ENCODE data around the gene ANKRD33.

Gene ANKRD33

GRCh38 chr12:51852404-51853137 is 35.3 kb upstream of the ANKRD33 start:
- DNase-seq, result no peak
- in situ Hi-C loops (cut with HindIII; ENCODE audit: low pct_ligation_motif_present, low pct_unique_long_range_greater_than_20kb, low sequenced_read_pairs), result no loop called here

DNA sequence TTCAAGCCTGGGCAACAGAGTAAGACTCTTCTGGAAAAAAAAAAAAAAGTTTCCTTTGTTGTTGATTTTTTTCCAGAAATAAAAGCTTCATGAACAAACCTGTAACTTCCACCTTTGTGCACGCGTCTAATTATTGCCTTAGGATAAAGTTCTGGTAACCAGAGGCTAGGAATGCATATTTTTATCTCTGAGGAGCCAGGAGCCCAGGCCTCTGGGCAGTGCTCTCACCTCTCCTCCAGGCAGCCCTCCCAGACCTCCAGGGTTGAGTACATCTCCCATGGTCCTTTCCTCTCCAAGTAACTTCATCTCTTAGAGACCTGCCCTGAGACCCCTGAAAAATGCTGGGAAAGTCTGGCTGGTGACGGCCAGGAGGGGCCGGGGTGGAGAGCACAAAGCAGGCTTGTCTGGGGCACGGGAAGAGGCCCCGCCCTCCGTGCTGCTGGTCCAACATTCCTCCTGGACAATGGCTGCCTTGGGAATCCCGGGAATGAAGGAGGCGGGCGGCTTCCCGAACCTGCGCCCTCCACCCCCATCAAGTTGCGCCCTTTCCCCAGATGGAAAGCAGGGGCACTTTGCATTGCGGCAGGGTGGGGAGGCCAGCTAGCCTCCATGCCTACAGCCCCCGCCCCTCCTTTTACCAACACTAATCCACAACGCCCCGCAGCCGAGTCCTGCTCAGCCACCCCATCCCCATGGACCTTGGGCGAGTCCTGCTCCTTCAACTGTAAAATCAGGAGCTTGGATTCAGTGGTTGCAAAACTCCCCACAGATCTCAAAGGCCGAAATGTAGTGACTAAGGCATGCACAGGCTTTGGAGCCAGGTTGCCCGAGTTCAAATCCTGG is 32.1 kb upstream of the ANKRD33 start:
- peak; percentile 85 for DNase-seq
- in situ Hi-C loops (cut with HindIII; ENCODE audit: low pct_ligation_motif_present, low pct_unique_long_range_greater_than_20kb, low sequenced_read_pairs), result no loop called here

GRCh38 chr12:51860986-51861385 is 26.9 kb upstream of the ANKRD33 start:
- in situ Hi-C loops (cut with HindIII; ENCODE audit: low pct_ligation_motif_present, low pct_unique_long_range_greater_than_20kb, low sequenced_read_pairs), result no loop called here
- DNase-seq, result no peak

DNA sequence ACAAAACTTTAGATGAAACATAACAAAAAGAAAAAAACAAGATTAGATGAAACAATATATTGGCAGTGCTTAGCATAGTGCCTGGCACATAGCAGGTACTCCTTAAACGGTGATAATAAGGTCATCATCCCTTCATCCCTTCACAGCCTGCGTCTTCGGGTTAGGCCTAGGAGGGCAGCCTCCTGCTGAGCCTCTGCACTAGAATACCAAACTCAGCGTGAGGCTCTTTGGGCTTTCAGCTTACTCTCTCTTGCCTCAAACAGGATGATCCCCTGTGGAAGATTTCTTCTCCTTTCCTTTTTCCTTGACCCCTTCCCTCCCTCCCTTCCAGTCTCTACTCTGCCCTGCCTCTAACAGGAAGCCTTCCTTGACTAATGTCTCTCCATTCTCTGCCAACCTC is 25.0 kb upstream of the ANKRD33 start:
- in situ Hi-C loops (cut with HindIII; ENCODE audit: low pct_ligation_motif_present, low pct_unique_long_range_greater_than_20kb, low sequenced_read_pairs), result no loop called here
- no peak for DNase-seq

- in situ Hi-C loops (cut with HindIII; ENCODE audit: low pct_ligation_motif_present, low pct_unique_long_range_greater_than_20kb, low sequenced_read_pairs), result no loop called here
- peak; percentile 91 for DNase-seq
Measured at GRCh38 chr12:51863363-51863932, 24.5 kb upstream of the ANKRD33 start.

- peak; percentile 86 for DNase-seq
- in situ Hi-C loops (cut with HindIII; ENCODE audit: low pct_ligation_motif_present, low pct_unique_long_range_greater_than_20kb, low sequenced_read_pairs), result no loop called here
Measured at GRCh38 chr12:51863933-51864832, 23.7 kb upstream of the ANKRD33 start.

- in situ Hi-C loops (cut with HindIII; ENCODE audit: low pct_ligation_motif_present, low pct_unique_long_range_greater_than_20kb, low sequenced_read_pairs), result no loop called here
- DNase-seq, result no peak
Measured at GRCh38 chr12:51864833-51865670, 22.9 kb upstream of the ANKRD33 start.

GRCh38 chr12:51865757-51866270 is 22.1 kb upstream of the ANKRD33 start:
- DNase-seq, result no peak
- in situ Hi-C loops (cut with HindIII; ENCODE audit: low pct_ligation_motif_present, low pct_unique_long_range_greater_than_20kb, low sequenced_read_pairs), result no loop called here

DNA sequence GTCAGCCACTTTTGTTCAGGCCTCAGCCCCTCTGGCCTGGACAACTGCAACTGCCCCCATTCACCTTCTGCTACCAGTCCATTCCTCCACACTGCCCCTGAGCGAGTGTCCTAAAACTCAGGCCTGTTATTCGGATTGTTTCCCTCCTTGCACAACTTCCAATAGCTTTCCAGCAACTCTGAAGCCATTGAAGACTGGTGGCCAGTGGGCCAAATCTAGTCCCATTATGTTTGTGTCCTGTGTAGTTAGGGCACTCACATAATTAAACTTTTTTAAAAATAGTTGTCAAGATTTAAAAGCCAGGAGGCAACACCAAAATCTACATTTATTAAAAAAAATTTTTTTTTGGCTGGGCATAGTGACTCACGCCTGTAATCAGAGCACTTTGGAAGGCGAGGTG is 21.6 kb upstream of the ANKRD33 start:
- no peak for DNase-seq
- in situ Hi-C loops (cut with HindIII; ENCODE audit: low pct_ligation_motif_present, low pct_unique_long_range_greater_than_20kb, low sequenced_read_pairs), result no loop called here

GRCh38 chr12:51866762-51867161 is 21.1 kb upstream of the ANKRD33 start:
- DNase-seq, result no peak
- in situ Hi-C loops (cut with HindIII; ENCODE audit: low pct_ligation_motif_present, low pct_unique_long_range_greater_than_20kb, low sequenced_read_pairs), result no loop called here

DNA sequence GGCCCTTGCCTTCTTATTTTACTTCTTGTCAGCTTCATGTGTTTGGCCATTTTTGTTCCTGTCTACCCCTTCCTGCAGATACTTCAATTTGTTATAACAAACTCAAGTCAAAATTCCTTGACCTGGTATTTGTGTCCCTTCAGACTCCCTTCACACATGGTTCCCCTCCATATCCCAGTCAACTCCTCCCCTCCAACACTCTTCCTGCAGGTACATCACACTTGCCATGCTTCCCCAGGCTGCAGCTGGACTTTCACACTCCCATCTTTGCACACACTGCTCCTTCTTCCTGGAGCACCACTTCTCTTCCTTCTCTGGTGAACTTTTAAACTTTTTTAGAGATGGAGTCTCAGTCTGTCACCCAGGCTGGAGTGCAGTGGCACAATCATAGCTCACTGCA is 20.5 kb upstream of the ANKRD33 start:
- no peak for DNase-seq
- in situ Hi-C loops (cut with HindIII; ENCODE audit: low pct_ligation_motif_present, low pct_unique_long_range_greater_than_20kb, low sequenced_read_pairs), result no loop called here

- DNase-seq, result no peak
- in situ Hi-C loops (cut with HindIII; ENCODE audit: low pct_ligation_motif_present, low pct_unique_long_range_greater_than_20kb, low sequenced_read_pairs), result no loop called here
Measured at GRCh38 chr12:51867796-51868428, 20.0 kb upstream of the ANKRD33 start.

GRCh38 chr12:51868821-51869495 is 18.9 kb upstream of the ANKRD33 start:
- in situ Hi-C loops (cut with HindIII; ENCODE audit: low pct_ligation_motif_present, low pct_unique_long_range_greater_than_20kb, low sequenced_read_pairs), result no loop called here
- DNase-seq, result no peak

DNA sequence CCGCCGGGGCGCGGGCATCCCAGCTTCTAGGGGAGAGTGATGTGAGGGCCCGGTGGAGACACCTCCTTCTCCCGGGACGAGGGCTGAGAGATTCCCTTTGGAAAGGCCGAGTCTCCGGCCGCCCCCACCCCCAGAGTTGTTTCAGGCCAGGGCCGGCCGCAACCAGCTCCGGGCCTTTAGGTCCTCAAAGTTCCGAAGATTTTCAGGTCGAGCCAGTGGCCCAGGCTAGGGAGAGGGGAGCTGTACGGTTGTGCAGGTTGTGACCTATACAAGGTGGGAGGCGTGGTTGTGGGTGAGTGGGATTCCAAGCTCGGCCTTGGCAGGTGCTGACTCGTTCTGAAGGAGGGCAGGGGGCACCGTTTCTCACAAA is 18.4 kb upstream of the ANKRD33 start:
- in situ Hi-C loops (cut with HindIII; ENCODE audit: low pct_ligation_motif_present, low pct_unique_long_range_greater_than_20kb, low sequenced_read_pairs), result no loop called here
- no peak for DNase-seq

DNA sequence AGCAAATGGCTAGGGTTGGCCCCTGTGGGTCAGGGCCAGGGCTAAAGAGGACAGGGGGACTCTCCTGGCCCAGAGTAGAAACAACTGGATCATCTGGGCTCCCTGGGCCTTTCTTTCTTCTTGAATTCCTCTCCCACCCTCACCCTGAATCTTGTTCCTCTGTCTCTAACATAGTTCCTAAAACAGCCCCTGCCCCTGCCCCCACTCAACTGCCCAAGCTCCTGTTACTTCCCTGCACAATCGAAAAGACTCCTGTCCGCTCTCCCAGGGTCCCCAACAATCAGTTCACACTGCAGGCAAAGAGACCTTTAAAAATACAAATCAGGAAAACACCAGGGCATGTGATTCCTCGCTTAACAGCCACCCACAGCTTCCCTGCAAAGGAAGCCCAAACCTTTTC is 18.0 kb upstream of the ANKRD33 start:
- DNase-seq, result no peak
- in situ Hi-C loops (cut with HindIII; ENCODE audit: low pct_ligation_motif_present, low pct_unique_long_range_greater_than_20kb, low sequenced_read_pairs), result no loop called here

DNA sequence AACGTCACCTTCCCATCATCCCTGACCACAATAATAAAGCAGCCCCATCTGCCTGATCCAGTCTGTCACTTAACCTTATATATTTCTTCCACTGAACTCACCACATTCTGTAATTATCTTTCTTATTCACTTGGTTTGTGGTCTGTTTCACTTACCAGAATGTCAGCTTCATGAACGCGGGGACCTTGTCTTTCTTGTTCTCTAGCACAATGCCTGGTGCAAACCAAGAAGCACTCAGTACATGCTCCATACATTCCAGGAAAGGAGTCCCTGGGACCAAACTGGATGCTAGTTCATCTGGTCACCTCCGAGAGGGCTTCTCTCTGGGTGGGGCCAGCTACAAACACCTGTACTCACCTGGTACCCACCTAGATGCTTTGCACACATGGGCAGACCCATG is 17.4 kb upstream of the ANKRD33 start:
- DNase-seq, result no peak
- in situ Hi-C loops (cut with HindIII; ENCODE audit: low pct_ligation_motif_present, low pct_unique_long_range_greater_than_20kb, low sequenced_read_pairs), result no loop called here

DNA sequence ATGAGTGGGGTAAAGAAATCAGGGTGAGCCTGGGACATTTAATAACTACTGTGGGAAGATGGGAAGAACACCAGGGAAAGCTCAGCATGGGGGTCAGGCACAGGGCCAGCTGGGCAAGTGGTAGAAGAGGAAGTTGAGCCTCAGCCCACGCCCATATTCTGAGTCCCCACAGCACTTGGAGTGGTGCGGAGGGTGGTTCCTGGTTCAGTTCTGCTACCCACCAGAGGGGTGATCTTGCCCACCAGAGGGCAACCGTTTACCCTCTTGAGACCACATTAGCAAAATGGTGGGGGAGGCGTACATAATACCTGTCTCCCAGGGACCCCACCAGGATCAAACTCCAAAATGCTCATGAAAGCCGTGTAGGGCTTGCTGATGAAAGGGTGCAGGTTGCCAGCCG is 16.8 kb upstream of the ANKRD33 start:
- in situ Hi-C loops (cut with HindIII; ENCODE audit: low pct_ligation_motif_present, low pct_unique_long_range_greater_than_20kb, low sequenced_read_pairs), result no loop called here
- no peak for DNase-seq
